Iris pigment epithelial cell (primary cell): ENCODE results near the gene CXXC5.

Experiments
- DNase-seq: peaks from one replicate; pipeline ENCODE4 v3.0.0-alpha.2; 2011; ENCODE audit warnings: low read depth

CXXC5 gene

GRCh38 chr5:139664727-139665351 lies 16.7 kb downstream of the CXXC5 start:
- DNase-seq: no peak

- no peak for DNase-seq
These were observed 17.5 kb downstream of the CXXC5 start for GRCh38 chr5:139665626-139666025.

DNA sequence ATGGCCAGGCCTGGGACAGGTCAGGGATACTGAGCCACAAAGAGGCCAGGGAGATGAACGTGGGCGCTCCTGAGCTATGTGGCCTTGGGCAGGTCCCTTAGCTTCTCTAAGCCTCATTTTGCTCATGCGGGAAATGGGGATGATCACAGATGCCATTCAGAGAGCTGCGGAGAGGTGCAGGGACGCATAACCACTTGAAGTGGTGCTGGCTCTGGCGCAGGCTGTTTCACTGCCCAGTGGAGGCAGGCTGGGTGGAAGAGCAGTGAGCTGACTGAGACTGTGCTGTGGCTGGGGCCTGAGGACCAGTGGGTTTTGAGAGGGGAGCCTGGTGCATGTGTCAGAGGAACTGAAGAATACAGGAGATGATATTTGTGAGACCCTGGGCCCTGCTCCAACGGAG lies 18.4 kb downstream of the CXXC5 start:
- DNase-seq: no peak

DNA sequence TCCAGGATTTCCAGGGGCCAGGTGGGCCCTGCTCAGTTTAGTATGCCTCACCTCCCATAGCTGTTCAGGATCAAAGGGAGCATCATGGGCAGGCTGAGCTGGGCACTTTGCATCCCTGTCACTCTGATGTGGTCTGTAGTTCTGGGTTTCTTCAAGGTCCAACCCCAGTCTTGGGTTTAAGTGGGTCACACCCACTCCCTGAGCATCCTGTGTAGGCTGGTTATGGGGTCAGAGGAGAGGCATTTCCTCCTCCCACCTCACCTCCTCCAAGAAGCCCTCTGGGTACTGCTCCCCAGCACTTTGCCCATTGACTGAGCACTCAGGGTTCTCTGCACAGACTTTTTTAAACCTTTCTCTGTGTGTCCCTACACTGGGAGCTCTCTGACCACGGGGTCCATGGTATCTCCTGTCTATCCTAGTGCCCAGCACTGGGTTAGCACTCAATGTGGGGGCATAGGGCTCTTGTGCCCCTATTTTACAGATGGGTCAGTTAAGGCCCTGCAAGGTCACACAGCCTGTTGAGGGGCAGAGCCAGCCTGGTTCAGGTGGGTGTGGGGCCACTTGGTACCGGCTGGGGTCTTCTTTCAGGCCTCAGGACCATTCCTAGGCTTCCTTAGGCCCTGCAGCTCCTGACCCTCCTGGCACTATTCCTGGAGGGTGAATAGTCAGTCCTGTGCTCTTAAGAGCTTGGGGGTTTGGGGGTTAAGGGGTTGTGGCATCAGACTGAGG lies 19.0 kb downstream of the CXXC5 start:
- no peak for DNase-seq

DNA sequence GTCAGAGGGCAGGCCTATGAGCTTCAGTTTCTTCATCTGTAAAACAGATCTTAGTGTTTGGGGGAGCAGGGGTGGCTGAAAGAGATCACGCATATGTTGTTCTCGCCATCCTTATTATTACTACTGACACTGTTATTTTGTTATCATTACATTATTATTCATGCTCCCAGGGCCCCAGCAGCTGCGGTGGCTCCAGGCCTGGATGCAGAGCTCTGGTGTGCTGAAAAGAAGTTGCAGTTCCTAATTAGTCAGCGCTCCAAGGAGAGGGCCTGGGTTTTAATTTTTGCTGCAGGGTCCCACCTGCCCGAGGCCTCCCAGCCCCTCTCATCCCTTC lies 19.5 kb downstream of the CXXC5 start:
- no peak for DNase-seq

DNA sequence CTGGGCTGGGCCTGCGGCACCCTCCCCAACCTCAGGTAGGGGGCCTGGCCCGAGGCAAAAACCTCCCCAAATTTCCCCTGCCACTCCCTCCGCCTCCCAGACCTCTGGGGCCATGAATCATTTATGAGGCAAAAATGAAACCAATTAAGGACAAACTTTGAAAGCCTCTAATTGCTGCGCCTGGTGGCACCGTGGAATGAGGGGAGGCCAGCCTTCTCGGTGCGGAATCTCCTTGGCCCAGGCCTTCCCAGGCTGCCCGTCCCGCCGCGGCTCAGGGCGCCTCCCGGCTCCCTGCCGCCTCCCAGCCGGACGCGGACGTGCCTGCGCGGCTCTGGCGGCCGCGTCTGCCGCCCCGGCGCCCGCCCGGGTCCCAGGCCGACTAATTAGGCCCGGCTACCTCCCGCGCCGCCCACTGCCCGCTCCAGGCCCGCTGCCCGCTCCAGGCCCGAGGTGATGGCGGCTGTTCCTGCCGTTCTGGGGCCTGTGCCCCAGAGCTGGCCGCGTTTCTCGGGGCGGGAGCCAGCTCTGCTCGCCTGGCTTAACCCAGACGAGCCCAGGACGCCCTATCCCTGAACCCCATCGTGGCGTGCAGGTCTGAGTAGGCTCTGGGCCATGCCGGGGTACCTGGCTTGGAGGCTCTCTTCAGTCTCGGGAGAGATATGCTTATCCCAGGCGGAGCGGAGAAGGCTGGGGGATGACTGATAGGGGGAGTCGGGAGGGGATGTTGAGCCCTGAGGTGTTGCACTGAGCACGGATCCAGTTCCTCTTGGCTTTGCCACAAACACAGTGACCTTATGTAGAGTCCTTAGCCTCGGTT lies 20.1 kb downstream of the CXXC5 start:
- no peak for DNase-seq

- DNase-seq: no peak
These were observed 20.9 kb downstream of the CXXC5 start for GRCh38 chr5:139668924-139669661.

GRCh38 chr5:139669662-139670368 lies 21.7 kb downstream of the CXXC5 start:
- no peak for DNase-seq

- no peak for DNase-seq
These were observed 22.4 kb downstream of the CXXC5 start for GRCh38 chr5:139670369-139671095.

- DNase-seq: no peak
These were observed 23.1 kb downstream of the CXXC5 start for GRCh38 chr5:139671096-139671841.

- DNase-seq: no peak
These were observed 27.1 kb downstream of the CXXC5 start for GRCh38 chr5:139675213-139675612.

DNA sequence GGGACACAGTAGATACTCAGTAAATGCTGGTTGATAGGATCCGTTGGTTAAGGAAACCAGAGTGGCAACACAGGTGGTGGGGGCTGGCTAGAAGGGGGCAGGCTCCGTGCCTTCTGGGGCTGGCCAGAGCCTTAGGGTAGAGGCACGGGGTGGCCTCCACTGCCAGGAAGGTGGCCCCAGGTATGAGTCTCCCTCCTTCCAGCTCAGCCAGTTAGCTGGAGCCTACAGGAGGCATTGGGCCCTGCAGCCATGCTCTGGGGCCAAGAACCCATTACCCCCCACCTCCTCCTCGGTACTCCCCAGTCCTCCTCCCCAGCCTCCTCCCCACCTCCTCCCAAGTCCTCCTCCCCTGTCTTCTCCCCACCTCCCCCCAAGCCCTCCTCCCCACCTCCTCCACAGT lies 27.7 kb downstream of the CXXC5 start:
- DNase-seq: no peak

GRCh38 chr5:139676406-139676805 lies 28.3 kb downstream of the CXXC5 start:
- DNase-seq: no peak

GRCh38 chr5:139676951-139677735 lies 29.0 kb downstream of the CXXC5 start:
- no peak for DNase-seq

DNA sequence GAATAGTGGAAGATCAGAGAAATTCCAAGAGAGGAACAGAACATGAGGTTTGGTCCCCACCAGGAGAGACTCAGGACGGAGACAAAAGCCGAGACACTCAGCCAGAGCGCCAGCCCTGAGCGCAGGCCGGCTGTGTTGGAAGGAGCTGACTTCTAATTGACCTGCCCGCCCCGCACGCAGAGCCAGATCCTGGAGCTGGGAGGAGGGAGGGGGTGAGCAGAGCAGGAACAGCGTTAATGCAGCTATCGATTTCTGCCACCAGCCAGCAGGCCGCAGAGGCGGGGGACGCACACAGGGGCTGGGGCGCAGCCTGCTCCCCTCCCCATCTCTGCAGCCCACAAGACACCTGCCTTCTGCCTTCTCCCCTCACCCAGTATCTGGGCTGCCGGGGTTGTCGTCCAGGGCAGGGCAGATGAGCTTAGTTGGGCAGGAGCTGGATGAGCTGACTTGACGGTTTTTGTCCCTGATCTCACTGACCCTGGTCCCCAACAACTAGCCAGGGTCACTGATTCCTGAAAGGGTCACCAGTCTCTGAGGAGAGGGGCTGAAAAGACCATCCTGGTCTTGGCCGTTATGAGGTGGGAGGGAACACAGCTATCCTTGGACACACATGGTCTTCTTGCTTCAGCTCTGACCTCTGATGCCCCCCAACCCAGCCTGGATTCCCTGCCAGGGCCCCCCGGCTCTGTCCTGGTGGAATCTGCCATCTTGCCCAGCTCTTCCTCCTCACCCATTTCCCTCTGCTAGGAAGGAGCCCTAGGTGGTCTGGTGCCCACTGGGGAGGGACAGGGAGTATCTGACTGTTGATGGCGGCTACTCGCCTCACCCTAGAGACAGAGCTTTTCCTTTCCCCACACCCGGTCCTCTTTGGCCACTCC lies 29.8 kb downstream of the CXXC5 start:
- no peak for DNase-seq

DNA sequence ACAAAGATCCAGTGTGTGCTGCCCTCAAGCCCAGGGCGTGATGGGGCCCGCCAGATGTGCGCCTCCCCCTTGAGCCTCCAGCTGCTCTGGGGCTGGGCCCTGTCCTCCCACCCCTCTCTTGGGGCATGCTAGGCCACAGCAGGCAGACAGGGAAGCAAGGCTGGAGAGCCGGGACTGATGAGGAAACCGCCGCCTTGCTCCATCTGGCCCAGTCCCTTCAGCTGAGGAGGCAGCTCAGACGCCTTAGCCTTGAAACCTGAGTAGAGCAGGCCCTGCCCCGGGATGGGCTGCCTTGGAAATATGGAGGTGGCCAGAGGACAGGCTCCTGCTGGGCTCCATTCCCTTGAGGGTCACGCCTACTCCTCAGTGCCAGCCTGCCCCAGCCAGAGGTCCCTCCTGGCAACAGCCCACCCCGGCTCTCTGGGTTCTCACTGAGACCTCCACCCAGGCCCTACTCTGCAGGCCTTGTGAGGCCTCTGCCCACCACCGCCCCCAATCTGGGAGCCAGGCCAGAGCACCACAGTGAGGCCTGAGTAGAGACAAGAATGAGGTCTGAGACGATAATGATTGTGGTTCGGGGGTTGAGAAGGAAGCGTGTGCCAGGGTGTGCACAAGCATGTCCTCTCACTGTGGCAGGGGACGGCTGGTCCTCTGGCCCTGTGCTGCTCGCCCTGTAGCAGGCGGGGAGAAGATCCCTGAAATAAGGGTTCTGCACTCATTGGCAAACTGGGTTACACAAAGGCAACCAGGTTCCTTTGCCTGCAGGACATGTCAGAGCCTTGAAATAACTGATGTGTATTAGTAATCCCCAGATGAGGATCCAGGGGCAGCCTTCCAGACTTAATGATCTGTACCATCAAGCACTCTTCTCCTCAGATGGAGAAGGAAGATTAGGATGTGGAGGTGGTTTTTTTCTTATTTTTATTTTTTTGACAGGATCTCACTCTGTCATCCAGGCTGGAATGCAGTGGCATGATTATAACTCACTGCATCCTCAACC lies 30.9 kb downstream of the CXXC5 start:
- no peak for DNase-seq

DNA sequence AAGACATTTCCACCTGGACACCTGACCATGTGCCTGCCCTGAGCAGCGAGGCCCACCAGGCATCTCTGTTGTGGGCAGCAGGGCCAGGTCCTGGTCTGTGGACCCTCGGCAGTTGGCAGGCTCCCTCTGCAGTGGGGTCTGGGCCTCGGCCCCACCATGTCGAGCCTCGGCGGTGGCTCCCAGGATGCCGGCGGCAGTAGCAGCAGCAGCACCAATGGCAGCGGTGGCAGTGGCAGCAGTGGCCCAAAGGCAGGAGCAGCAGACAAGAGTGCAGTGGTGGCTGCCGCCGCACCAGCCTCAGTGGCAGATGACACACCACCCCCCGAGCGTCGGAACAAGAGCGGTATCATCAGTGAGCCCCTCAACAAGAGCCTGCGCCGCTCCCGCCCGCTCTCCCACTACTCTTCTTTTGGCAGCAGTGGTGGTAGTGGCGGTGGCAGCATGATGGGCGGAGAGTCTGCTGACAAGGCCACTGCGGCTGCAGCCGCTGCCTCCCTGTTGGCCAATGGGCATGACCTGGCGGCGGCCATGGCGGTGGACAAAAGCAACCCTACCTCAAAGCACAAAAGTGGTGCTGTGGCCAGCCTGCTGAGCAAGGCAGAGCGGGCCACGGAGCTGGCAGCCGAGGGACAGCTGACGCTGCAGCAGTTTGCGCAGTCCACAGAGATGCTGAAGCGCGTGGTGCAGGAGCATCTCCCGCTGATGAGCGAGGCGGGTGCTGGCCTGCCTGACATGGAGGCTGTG lies 32.4 kb downstream of the CXXC5 start:
- no peak for DNase-seq
